ENCODE results near the gene GADD45A. TPM values are rescaled to one million over a fixed set of nuclear protein-coding genes. Genes with fewer than 3 reads are reported as not detected.

GADD45A gene
- total RNA-seq, 2 donors from 2014 or later: 48.0 to 52.4 TPM

GRCh38 chr1:67677930-67678329, 7.1 kb upstream of the GADD45A start:
- Mint-ChIP-seq H3K9me3 (no peaks in the 10 kb centered on the region), H3K27ac (no peak overlapping the region), H3K4me3 (no peak overlapping the region), H3K4me1 (peaks cover 10% of the 10 kb centered on the region), H3K27me3 (ENCODE audit: insufficient read depth) (no peaks in the 10 kb centered on the region), H3K36me3 (ENCODE audit: low read depth) (no peaks in the 10 kb centered on the region)
- Histone ChIP-seq H3K4me3 (ENCODE audit: low read length) (no peak overlapping the region), H3K9ac (ENCODE audit: extremely low read depth, low read length, poor library complexity, severe bottlenecking) (no peak overlapping the region), H3K27ac (ENCODE audit: low read depth, low read length) (no peak overlapping the region), H3K36me3 (ENCODE audit: control insufficient read depth, insufficient read depth, low read length) (no peaks in the 10 kb centered on the region), H3K4me1 (ENCODE audit: control insufficient read depth, insufficient read depth, low read length) (peaks cover 4% of the 10 kb centered on the region), H3K27me3 (ENCODE audit: control insufficient read depth, insufficient read depth, low read length, poor library complexity, severe bottlenecking) (no peaks in the 10 kb centered on the region), H3K9me3 (ENCODE audit: control insufficient read depth, low read length) (no peaks in the 10 kb centered on the region)
- no peak for TF ChIP-seq CTCF (conservative IDR thresholded peaks at IDR 0.05)
- WGBS, 2 experiments (ENCODE audit: insufficient coverage in 1 of 2, insufficient read length in 1 of 2): 92 to 95% methylated on average over 2 of the region's 2 CpGs
- no peak for DNase-seq

GRCh38 chr1:67679691-67680090, 5.3 kb upstream of the GADD45A start:
- H3K27ac ChIP-seq (ENCODE audit: low read depth, low read length): no peak overlapping the region
- Mint-ChIP-seq H3K27ac (no peak overlapping the region), H3K36me3 (ENCODE audit: low read depth) (no peaks in the 10 kb centered on the region), H3K4me3 (no peak overlapping the region), H3K27me3 (ENCODE audit: insufficient read depth) (no peaks in the 10 kb centered on the region), H3K4me1 (peaks cover 16% of the 10 kb centered on the region), H3K9me3 (no peaks in the 10 kb centered on the region)
- H3K4me3 ChIP-seq (ENCODE audit: low read length): no peak overlapping the region
- TF ChIP-seq CTCF (conservative IDR thresholded peaks at IDR 0.05): no peak
- DNase-seq: no peak
- no peaks in the 10 kb centered on the region for H3K27me3 ChIP-seq (ENCODE audit: control insufficient read depth, insufficient read depth, low read length, poor library complexity, severe bottlenecking)
- no peaks in the 10 kb centered on the region for H3K36me3 ChIP-seq (ENCODE audit: control insufficient read depth, insufficient read depth, low read length)
- H3K9ac ChIP-seq (ENCODE audit: extremely low read depth, low read length, poor library complexity, severe bottlenecking): no peak overlapping the region
- H3K4me1 ChIP-seq (ENCODE audit: control insufficient read depth, insufficient read depth, low read length): peaks cover 9% of the 10 kb centered on the region
- H3K9me3 ChIP-seq (ENCODE audit: control insufficient read depth, low read length): no peaks in the 10 kb centered on the region

- 94 to 100% methylated on average over 2 of the region's 2 CpGs for WGBS, 2 experiments (ENCODE audit: insufficient coverage in 1 of 2, insufficient read length in 1 of 2)
- H3K4me1 Mint-ChIP-seq: peaks cover 15% of the 10 kb centered on the region
These were observed 4.5 kb upstream of the GADD45A start for GRCh38 chr1:67680486-67680885.

More at GRCh38 chr1:67680486-67680885, 4.5 kb upstream of the GADD45A start:
- H3K27me3 ChIP-seq (ENCODE audit: control insufficient read depth, insufficient read depth, low read length, poor library complexity, severe bottlenecking): no peaks in the 10 kb centered on the region
- H3K36me3 ChIP-seq (ENCODE audit: control insufficient read depth, insufficient read depth, low read length): no peaks in the 10 kb centered on the region
- H3K27ac Mint-ChIP-seq: no peak overlapping the region
- H3K9ac ChIP-seq (ENCODE audit: extremely low read depth, low read length, poor library complexity, severe bottlenecking): no peak overlapping the region
- peaks cover 9% of the 10 kb centered on the region for H3K4me1 ChIP-seq (ENCODE audit: control insufficient read depth, insufficient read depth, low read length)
- no peak overlapping the region for H3K4me3 ChIP-seq (ENCODE audit: low read length)
- DNase-seq: no peak
- TF ChIP-seq CTCF (conservative IDR thresholded peaks at IDR 0.05): no peak
- no peak overlapping the region for H3K27ac ChIP-seq (ENCODE audit: low read depth, low read length)
- H3K4me3 Mint-ChIP-seq: no peak overlapping the region
- H3K27me3 Mint-ChIP-seq (ENCODE audit: insufficient read depth): no peaks in the 10 kb centered on the region
- no peaks in the 10 kb centered on the region for H3K9me3 ChIP-seq (ENCODE audit: control insufficient read depth, low read length)
- no peaks in the 10 kb centered on the region for H3K36me3 Mint-ChIP-seq (ENCODE audit: low read depth)
- H3K9me3 Mint-ChIP-seq: no peaks in the 10 kb centered on the region
